Osteocyte (in vitro differentiated cells): Measurements from ENCODE around the gene PTGDR. TPM values are rescaled to one million over a fixed set of nuclear protein-coding genes. Genes with fewer than 3 reads are reported as not detected.

Source experiments
- DNase-seq: peaks from one replicate; pipeline ENCODE4 v3.0.0; 2021; ENCODE audit warnings: mixed read lengths; ENCODE audit not compliant: unreplicated experiment; ENCODE audit errors: extremely low spot score
- H3K27ac Mint-ChIP-seq: one replicate; pipeline ENCODE4 v1.8.0; 2021; ENCODE audit warnings: mild to moderate bottlenecking, mixed read lengths; ENCODE audit not compliant: unreplicated experiment
- H3K27me3 Mint-ChIP-seq: one replicate; pipeline ENCODE4 v1.8.0; 2021; ENCODE audit warnings: mixed read lengths; ENCODE audit not compliant: unreplicated experiment
- H3K36me3 Mint-ChIP-seq: one replicate; pipeline ENCODE4 v1.8.0; 2021; ENCODE audit warnings: mixed read lengths; ENCODE audit not compliant: unreplicated experiment
- H3K4me1 Mint-ChIP-seq: one replicate; pipeline ENCODE4 v1.8.0; 2021; ENCODE audit warnings: mixed read lengths; ENCODE audit not compliant: unreplicated experiment
- H3K4me3 Mint-ChIP-seq: one replicate; pipeline ENCODE4 v1.8.0; 2021; ENCODE audit warnings: mild to moderate bottlenecking, moderate library complexity, mixed read lengths; ENCODE audit not compliant: unreplicated experiment
- H3K9me3 Mint-ChIP-seq: one replicate; pipeline ENCODE4 v1.8.0; 2021; ENCODE audit warnings: mixed read lengths; ENCODE audit not compliant: unreplicated experiment
- total RNA-seq: library from RNA; stranded (reverse); gene quantifications from 2 replicates; pipeline ENCODE4 v1.2.1, GENCODE V29; 2021
- TF ChIP-seq, protein P1 (sequence below): fragments of 200-600 bp; sonication (generic); IDR thresholded peaks from 2 replicates; pipeline ENCODE4 v1.5.0; 2021; ENCODE audit warnings: antibody characterized with exemption, mild to moderate bottlenecking, moderate library complexity

The PTGDR gene
- total RNA-seq, 1 donor from 2014 or later, result not detected

DNA sequence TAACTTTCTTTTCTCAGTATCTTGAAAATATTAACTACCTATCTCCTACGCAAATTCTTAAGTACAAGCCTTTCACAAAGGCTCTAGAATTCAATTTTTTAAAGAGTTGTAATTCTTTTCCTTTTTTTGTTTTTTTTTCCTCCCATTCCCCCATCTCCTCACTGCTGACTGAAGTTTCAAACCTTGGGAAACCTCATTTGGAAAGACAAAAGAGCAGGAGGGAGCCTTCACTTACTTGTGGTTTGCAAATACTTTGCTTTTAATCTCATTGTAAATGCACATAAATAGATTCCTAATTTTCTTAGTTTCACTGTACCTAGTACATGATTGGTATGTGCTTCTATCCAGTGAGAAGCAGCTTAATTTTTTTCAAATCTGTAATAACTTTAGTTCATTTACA is 15.8 kb upstream of the PTGDR start:
- H3K27me3 Mint-ChIP-seq, result peaks cover 19% of the 10 kb centered on the region
- DNase-seq, result no peak
- H3K4me3 Mint-ChIP-seq, result no peak overlapping the region
- no peaks in the 10 kb centered on the region for H3K9me3 Mint-ChIP-seq
- peaks cover 31% of the 10 kb centered on the region for H3K4me1 Mint-ChIP-seq
- peaks cover 2% of the 10 kb centered on the region for H3K36me3 Mint-ChIP-seq
- TF ChIP-seq, protein P1, sequence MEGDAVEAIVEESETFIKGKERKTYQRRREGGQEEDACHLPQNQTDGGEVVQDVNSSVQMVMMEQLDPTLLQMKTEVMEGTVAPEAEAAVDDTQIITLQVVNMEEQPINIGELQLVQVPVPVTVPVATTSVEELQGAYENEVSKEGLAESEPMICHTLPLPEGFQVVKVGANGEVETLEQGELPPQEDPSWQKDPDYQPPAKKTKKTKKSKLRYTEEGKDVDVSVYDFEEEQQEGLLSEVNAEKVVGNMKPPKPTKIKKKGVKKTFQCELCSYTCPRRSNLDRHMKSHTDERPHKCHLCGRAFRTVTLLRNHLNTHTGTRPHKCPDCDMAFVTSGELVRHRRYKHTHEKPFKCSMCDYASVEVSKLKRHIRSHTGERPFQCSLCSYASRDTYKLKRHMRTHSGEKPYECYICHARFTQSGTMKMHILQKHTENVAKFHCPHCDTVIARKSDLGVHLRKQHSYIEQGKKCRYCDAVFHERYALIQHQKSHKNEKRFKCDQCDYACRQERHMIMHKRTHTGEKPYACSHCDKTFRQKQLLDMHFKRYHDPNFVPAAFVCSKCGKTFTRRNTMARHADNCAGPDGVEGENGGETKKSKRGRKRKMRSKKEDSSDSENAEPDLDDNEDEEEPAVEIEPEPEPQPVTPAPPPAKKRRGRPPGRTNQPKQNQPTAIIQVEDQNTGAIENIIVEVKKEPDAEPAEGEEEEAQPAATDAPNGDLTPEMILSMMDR, result no peak
- no peak overlapping the region for H3K27ac Mint-ChIP-seq

DNA sequence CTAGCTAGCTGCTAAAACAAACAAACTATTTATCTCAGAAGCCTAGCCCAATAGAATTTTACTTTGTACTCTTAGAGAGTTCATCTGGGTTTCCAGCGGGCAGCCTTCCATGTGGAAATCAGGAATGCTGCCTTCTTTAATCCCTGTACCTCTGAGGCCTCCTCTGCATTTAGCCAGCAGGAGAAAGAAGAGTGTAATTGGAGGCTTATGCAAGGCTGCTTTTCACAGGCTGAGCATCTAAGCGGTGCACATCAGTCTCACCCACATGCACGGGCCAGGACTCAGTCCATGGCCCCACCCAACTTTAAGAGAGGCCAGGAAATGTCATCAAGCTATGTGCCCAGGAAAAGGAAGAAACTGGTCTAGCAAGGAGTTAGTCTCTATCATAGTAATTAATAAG is 14.0 kb upstream of the PTGDR start:
- no peak overlapping the region for H3K27ac Mint-ChIP-seq
- peaks cover 19% of the 10 kb centered on the region for H3K27me3 Mint-ChIP-seq
- DNase-seq, result no peak
- TF ChIP-seq, protein P1, result no peak
- H3K4me3 Mint-ChIP-seq, result no peak overlapping the region
- H3K9me3 Mint-ChIP-seq, result no peaks in the 10 kb centered on the region
- H3K36me3 Mint-ChIP-seq, result peaks cover 2% of the 10 kb centered on the region
- H3K4me1 Mint-ChIP-seq, result peaks cover 31% of the 10 kb centered on the region

DNA sequence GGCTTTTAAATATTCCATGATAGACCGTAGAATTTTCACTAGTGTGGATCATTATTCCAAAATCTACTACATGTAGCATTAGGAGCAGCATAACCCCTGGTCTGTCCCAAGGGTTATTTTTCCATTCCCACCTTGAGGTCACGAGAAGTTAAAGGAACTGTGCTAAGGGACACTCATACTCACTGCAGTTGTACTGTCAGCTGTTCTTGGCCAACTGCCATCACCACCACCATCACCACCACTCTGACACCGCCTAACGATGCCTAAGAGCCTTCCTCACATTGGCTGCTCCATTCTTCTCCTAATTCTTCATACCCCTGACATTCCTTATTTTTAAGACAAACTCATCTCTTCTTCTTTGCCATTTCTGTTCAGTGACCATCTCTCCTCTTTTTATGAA is 13.4 kb upstream of the PTGDR start:
- Mint-ChIP-seq H3K4me3 (no peak overlapping the region), H3K27me3 (peaks cover 23% of the 10 kb centered on the region), H3K9me3 (no peaks in the 10 kb centered on the region), H3K27ac (no peak overlapping the region), H3K4me1 (peaks cover 31% of the 10 kb centered on the region), H3K36me3 (peaks cover 2% of the 10 kb centered on the region)
- no peak for DNase-seq
- TF ChIP-seq, protein P1, result no peak

DNA sequence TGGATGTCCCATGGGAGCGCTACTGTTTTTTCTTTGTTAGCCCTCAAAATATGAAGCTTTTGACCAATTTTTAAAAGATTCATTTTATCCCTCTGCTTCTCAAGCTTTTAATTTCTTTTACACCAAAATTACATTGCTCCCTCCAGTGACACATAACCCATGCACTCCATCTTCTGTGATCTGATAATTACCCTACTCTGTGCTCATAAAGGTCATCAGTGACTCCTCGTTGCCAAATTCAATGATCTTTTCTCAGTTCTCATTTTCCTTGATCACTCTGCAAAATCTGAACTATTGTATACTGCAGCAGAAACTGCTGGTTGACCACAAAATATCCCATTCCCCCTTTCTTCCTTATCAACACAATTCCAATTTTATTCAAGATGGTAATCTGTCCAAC is 8.7 kb upstream of the PTGDR start:
- H3K4me3 Mint-ChIP-seq, result no peak overlapping the region
- DNase-seq, result no peak
- no peaks in the 10 kb centered on the region for H3K9me3 Mint-ChIP-seq
- H3K4me1 Mint-ChIP-seq, result no peaks in the 10 kb centered on the region
- TF ChIP-seq, protein P1, result no peak
- peaks cover 2% of the 10 kb centered on the region for H3K36me3 Mint-ChIP-seq
- no peak overlapping the region for H3K27ac Mint-ChIP-seq
- H3K27me3 Mint-ChIP-seq, result peaks cover 49% of the 10 kb centered on the region

DNA sequence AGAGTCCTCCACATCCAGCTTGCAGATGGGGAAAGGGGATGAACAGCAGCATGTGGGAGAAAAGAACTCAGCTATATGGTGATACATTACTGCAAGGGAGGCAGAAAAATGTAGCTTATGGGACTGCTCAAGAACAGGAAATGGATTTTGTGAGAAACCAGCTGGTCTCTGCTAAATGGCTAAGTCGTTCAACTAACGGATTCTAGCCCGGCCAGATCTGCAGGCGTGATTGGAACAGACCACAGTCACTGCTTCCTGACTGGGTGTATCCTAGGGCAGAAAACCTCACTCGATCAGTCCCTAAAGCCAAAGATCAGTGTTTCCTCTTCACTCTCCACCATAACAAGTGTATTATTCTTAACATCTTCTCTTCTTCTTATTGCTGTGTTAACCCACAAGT is 8.1 kb upstream of the PTGDR start:
- no peak overlapping the region for H3K4me3 Mint-ChIP-seq

More for the DNA sequence above, 8.1 kb upstream of the PTGDR start:
- H3K9me3 Mint-ChIP-seq, result no peaks in the 10 kb centered on the region
- DNase-seq, result no peak
- H3K4me1 Mint-ChIP-seq, result no peaks in the 10 kb centered on the region
- peaks cover 2% of the 10 kb centered on the region for H3K36me3 Mint-ChIP-seq
- no peak overlapping the region for H3K27ac Mint-ChIP-seq
- peaks cover 48% of the 10 kb centered on the region for H3K27me3 Mint-ChIP-seq
- TF ChIP-seq, protein P1, result no peak
